Fibroblast of lung (primary cell): ENCODE measurements around the gene TRIM14. TPM values are rescaled to one million over a fixed set of nuclear protein-coding genes. Genes with fewer than 3 reads are reported as not detected.

Source experiments
- DNase-seq, 2 donors: peaks; one replicate each; pipeline versions ENCODE4 v3.0.0 to v3.0.0-alpha.2; 2010; ENCODE audit warnings: low read depth in 2 of 2
- H2AFZ ChIP-seq: 2 replicates; pipeline ENCODE4 v1.5.1; 2012; ENCODE audit warnings: low read length, control low read depth, inconsistent platforms
- H3K27ac ChIP-seq: 2 replicates; pipeline ENCODE4 v1.5.1; 2011; ENCODE audit warnings: low read length, control low read depth; ENCODE audit not compliant: insufficient read depth
- H3K27me3 ChIP-seq: 2 replicates; pipeline ENCODE4 v1.5.1; 2011; ENCODE audit warnings: mild to moderate bottlenecking, low read length; ENCODE audit not compliant: control insufficient read depth, insufficient read depth
- H3K36me3 ChIP-seq: 2 replicates; pipeline ENCODE4 v1.5.1; 2011; ENCODE audit warnings: low read length; ENCODE audit not compliant: control insufficient read depth, insufficient read depth
- H3K4me1 ChIP-seq: 2 replicates; pipeline ENCODE4 v1.5.1; 2011; ENCODE audit warnings: low read length; ENCODE audit not compliant: control insufficient read depth, insufficient read depth; ENCODE audit errors: extremely low read depth
- H3K4me2 ChIP-seq: 2 replicates; pipeline ENCODE4 v1.5.1; 2011; ENCODE audit warnings: low read length, control low read depth; ENCODE audit not compliant: insufficient read depth; ENCODE audit errors: extremely low read depth
- H3K4me3 ChIP-seq, 4 experiments: fragments of 200-600 bp in 1 of 4; sonication (generic) in 1 of 4; replicated peaks in 1 of 4; 2 replicates each; pipeline ENCODE4 v1.5.1; 2011 to 2016; ENCODE audit warnings: low read length in 4 of 4, low read depth in 3 of 4, mild to moderate bottlenecking in 3 of 4, control low read depth in 2 of 4, inconsistent platforms in 1 of 4, mixed read lengths in 1 of 4; ENCODE audit not compliant: insufficient read depth in 1 of 4; ENCODE audit errors: control extremely low read depth in 1 of 4
- H3K79me2 ChIP-seq: 2 replicates; pipeline ENCODE4 v1.5.1; 2012; ENCODE audit warnings: mild to moderate bottlenecking, low read length, inconsistent platforms; ENCODE audit not compliant: control insufficient read depth, insufficient read depth
- H3K9ac ChIP-seq: 2 replicates; pipeline ENCODE4 v1.5.1; 2011; ENCODE audit warnings: mild to moderate bottlenecking, low read length, control low read depth; ENCODE audit not compliant: insufficient read depth
- H3K9me3 ChIP-seq: 2 replicates; pipeline ENCODE4 v1.5.1; 2012; ENCODE audit warnings: low read depth, low read length; ENCODE audit not compliant: control insufficient read depth, insufficient read depth
- H4K20me1 ChIP-seq: 2 replicates; pipeline ENCODE4 v1.5.1; 2011; ENCODE audit warnings: low read length; ENCODE audit not compliant: control insufficient read depth, insufficient read depth; ENCODE audit errors: extremely low read depth
- EZH2 ChIP-seq: IDR thresholded peaks from 2 replicates; pipeline ENCODE4 v1.5.1; 2012; ENCODE audit warnings: low read length, control low read depth, mild to moderate bottlenecking; ENCODE audit errors: missing control alignments
- polyA plus RNA-seq, 2 donors: library from polyadenylated mRNA; depleted of rRNA in 1 of 2; stranded (reverse) in 1 of 2; unstranded in 1 of 2; fragments of >200 nt; gene quantifications; 2 replicates each; pipeline ENCODE4 v1.2.1, GENCODE V29; 2011 to 2012; ENCODE audit warnings: missing spikeins in 1 of 2
- total RNA-seq: library from RNA; depleted of rRNA; stranded (reverse); fragments of >200 nt; gene quantifications from 2 replicates; pipeline ENCODE4 v1.2.1, GENCODE V29; 2014
- TF ChIP-seq, protein P1 (sequence below), 2 donors: IDR thresholded peaks in 1 of 2; conservative IDR thresholded peaks in 1 of 2; 1 replicate in 1 of 2; 2 replicates in 1 of 2; pipeline ENCODE4 v1.5.1; 2011 to 2012; ENCODE audit warnings: low read length in 2 of 2, control low read depth in 1 of 2, inconsistent platforms in 1 of 2, low read depth in 1 of 2, mild to moderate bottlenecking in 1 of 2

TRIM14 gene
- total and polyA plus RNA-seq, 2 donors (not counting 1 experiment from before 2014, with no cell fraction given) = 7.8 to 8.6 TPM

DNA sequence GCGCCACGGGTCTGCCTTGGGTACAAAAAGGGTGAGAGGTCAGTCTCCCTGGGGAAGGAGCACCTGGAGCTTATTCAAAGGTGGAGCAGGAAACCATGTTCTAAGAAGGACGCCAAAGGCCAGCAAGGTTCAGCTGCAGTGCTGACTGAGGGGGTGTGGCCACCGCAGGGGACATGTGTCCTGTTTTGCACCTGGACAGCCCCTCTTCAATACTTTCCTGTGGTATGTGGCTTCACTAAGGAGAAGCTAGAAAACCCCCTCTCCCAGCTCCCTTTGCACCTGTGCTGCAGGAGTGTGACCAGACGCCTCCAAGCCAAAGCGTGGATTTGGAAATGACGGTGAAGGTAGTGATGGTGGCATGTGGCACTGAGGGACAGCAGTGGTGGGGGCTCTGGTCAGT is 23.6 kb downstream of the TRIM14 start:
- Histone ChIP-seq H4K20me1 (no peaks in the 10 kb centered on the region), H3K79me2 (no peaks in the 10 kb centered on the region), H3K4me2 (no peak overlapping the region), H3K27ac (no peak overlapping the region), H3K4me1 (no peaks in the 10 kb centered on the region), H3K27me3 (no peaks in the 10 kb centered on the region), H3K9ac (no peak overlapping the region), H3K9me3 (no peaks in the 10 kb centered on the region), H3K4me3 (no peak overlapping the region), H2AFZ (no peak overlapping the region), H3K36me3 (no peaks in the 10 kb centered on the region)
- no peak for DNase-seq
- TF ChIP-seq EZH2 = no peak
- TF ChIP-seq, protein P1, sequence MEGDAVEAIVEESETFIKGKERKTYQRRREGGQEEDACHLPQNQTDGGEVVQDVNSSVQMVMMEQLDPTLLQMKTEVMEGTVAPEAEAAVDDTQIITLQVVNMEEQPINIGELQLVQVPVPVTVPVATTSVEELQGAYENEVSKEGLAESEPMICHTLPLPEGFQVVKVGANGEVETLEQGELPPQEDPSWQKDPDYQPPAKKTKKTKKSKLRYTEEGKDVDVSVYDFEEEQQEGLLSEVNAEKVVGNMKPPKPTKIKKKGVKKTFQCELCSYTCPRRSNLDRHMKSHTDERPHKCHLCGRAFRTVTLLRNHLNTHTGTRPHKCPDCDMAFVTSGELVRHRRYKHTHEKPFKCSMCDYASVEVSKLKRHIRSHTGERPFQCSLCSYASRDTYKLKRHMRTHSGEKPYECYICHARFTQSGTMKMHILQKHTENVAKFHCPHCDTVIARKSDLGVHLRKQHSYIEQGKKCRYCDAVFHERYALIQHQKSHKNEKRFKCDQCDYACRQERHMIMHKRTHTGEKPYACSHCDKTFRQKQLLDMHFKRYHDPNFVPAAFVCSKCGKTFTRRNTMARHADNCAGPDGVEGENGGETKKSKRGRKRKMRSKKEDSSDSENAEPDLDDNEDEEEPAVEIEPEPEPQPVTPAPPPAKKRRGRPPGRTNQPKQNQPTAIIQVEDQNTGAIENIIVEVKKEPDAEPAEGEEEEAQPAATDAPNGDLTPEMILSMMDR (conservative IDR thresholded peaks at IDR 0.05 in 1 of 2, IDR thresholded peaks at IDR 0.05 in 1 of 2; ENCODE audit: low read depth in 1 of 2, low read length in 2 of 2) = no peak

DNA sequence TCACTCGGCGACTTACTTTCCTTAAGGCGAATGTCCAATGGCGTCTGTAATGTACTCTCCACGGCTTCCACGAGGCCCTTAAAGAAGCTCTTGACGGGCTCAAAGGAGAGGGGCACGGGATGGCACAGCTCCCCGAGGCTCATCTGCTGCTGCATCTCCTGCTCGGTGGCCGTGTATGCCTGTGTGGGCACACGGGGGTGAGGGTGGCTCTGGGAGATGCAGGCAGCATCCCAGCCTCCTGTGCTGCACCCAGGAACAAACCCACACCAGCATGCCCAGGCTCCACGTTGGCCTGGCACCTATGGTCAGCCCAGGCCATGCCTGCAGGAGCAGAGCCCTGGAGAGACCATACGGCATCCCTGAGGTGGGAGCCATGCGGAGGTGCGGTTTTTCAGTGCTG is 24.2 kb downstream of the TRIM14 start:
- H3K9ac ChIP-seq = no peak overlapping the region
- no peaks in the 10 kb centered on the region for H3K79me2 ChIP-seq
- no peak for TF ChIP-seq EZH2
- TF ChIP-seq, protein P1 (conservative IDR thresholded peaks at IDR 0.05 in 1 of 2, IDR thresholded peaks at IDR 0.05 in 1 of 2; ENCODE audit: low read depth in 1 of 2, low read length in 2 of 2) = no peak
- H2AFZ ChIP-seq = no peak overlapping the region
- no peak for DNase-seq
- H3K4me3 ChIP-seq = no peak overlapping the region
- H3K9me3 ChIP-seq = no peaks in the 10 kb centered on the region
- H3K4me2 ChIP-seq = no peak overlapping the region
- H3K36me3 ChIP-seq = no peaks in the 10 kb centered on the region
- no peak overlapping the region for H3K27ac ChIP-seq
- H4K20me1 ChIP-seq = no peaks in the 10 kb centered on the region
- H3K4me1 ChIP-seq = no peaks in the 10 kb centered on the region
- H3K27me3 ChIP-seq = no peaks in the 10 kb centered on the region

DNA sequence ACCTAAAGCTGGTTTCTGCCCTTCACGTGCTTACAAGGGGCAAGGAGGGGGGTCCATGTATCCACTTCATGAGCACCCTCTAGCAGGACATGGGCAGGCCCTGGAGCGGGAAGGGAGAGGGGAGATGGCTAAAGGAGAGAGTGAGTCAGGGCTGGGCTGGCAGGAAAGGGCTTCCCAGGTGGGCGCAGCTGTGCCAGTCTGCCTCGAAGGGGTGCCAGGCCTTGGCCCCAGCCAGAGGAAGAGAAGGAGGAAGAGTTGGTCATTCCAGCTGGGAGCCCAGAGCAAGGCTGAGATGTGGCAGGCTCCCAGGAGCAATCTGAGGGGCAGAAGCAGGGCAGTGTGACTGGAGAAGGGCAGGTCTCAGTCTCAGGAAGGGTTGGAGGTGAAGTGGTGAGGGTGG is 24.7 kb downstream of the TRIM14 start:
- H3K27ac ChIP-seq = no peak overlapping the region
- no peaks in the 10 kb centered on the region for H3K9me3 ChIP-seq
- no peaks in the 10 kb centered on the region for H3K27me3 ChIP-seq
- H3K79me2 ChIP-seq = no peaks in the 10 kb centered on the region
- H3K36me3 ChIP-seq = no peaks in the 10 kb centered on the region
- DNase-seq = no peak
- H3K9ac ChIP-seq = no peak overlapping the region
- no peak overlapping the region for H2AFZ ChIP-seq
- no peaks in the 10 kb centered on the region for H4K20me1 ChIP-seq
- TF ChIP-seq EZH2 = no peak
- TF ChIP-seq, protein P1 (conservative IDR thresholded peaks at IDR 0.05 in 1 of 2, IDR thresholded peaks at IDR 0.05 in 1 of 2; ENCODE audit: low read depth in 1 of 2, low read length in 2 of 2) = no peak
- H3K4me2 ChIP-seq = no peak overlapping the region
- H3K4me3 ChIP-seq = no peak overlapping the region
- H3K4me1 ChIP-seq = no peaks in the 10 kb centered on the region
